NB4 (cell line): ENCODE measurements around the gene UNK.

Experiments used
- CTCF ChIP-seq: IDR thresholded peaks from one replicate; pipeline ENCODE4 v1.5.1; 2012; ENCODE audit warnings: low read depth, low read length
- MAX ChIP-seq: IDR thresholded peaks from 2 replicates; pipeline ENCODE4 v1.6.1; 2011; ENCODE audit warnings: low read depth, low read length

GRCh38 chr17:75834279-75834920, 49.8 kb downstream of the UNK start:
- no peak for TF ChIP-seq CTCF
- TF ChIP-seq MAX = no peak
